ENCODE measurements around the gene MARVELD1. TPM values are rescaled to one million over a fixed set of nuclear protein-coding genes. Genes with fewer than 3 reads are reported as not detected.

Gene MARVELD1
- total and polyA plus RNA-seq, 12 donors = 2.8 to 11.9 (median 5.8) TPM

DNA sequence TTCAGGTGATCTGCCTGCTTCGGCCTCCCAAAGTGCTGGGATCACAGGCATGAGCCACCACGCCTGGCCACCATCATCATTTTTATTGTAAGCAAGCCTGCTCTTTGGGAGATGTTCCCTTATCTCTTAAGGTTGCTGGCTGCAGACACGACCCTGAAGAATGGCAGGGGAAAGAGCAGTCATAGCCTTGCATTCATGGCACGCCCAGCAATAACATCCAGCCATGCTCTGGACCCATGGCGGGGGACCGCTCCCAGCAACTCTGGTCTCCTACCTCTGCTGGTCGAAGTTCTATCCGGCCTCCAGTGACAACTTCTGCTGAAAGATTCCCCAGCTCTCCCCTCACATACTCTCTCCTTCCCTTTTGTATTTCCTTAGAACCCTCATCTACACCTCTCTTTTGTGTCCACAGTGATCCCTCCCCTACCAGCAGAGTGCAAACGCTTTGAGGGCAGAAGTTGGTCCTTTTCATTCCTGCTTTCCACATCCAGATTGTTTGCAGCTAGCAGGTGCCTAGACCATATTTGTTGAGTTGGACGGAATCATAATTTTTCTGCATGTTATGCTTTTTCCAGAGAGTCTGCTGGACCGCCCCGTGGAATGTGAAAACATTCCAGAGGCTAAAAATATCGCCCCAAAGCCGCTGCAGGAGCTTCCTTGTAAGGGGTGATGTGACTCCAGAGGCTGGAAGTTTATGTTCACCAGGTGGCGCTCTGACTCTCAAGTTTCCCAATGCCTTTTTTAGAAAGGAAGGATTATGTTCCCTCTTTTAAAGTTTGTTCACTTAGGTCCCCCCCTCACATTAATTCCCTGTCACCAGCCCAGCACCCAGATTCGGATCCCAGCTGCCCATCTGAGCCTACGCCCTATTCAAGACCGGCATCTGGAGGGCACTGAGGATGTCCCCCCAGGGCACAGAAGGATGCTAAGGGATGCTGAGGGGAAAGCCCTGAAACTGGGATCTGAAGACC lies 4.3 kb upstream of the MARVELD1 start:
- intact Hi-C loops (cut with DNase I) = loop anchor here in 6 of 10 donors (1.0 to 2.0 kb wide), 3 partner anchors 22 to 26 kb away; no protein-coding TSS in a partner anchor
- TF ChIP-seq, protein P1, sequence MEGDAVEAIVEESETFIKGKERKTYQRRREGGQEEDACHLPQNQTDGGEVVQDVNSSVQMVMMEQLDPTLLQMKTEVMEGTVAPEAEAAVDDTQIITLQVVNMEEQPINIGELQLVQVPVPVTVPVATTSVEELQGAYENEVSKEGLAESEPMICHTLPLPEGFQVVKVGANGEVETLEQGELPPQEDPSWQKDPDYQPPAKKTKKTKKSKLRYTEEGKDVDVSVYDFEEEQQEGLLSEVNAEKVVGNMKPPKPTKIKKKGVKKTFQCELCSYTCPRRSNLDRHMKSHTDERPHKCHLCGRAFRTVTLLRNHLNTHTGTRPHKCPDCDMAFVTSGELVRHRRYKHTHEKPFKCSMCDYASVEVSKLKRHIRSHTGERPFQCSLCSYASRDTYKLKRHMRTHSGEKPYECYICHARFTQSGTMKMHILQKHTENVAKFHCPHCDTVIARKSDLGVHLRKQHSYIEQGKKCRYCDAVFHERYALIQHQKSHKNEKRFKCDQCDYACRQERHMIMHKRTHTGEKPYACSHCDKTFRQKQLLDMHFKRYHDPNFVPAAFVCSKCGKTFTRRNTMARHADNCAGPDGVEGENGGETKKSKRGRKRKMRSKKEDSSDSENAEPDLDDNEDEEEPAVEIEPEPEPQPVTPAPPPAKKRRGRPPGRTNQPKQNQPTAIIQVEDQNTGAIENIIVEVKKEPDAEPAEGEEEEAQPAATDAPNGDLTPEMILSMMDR (IDR thresholded peaks at IDR 0.05) = peak; percentile 33 to 78 (median 71)
- Histone ChIP-seq H3K27me3 (no peaks in the 10 kb centered on the region), H3K4me1 (peaks cover 0 to 28% (median 18%) of the 10 kb centered on the region in 9 donors), H3K27ac (peak overlapping the region in 1 of 10 donors; percentile 7), H3K9me3 (no peaks in the 10 kb centered on the region), H3K36me3 (no peaks in the 10 kb centered on the region), H3K4me3 (no peak overlapping the region)
- peak; percentile 49 to 79 for DNase-seq
- 37 to 40% methylated on average over 18 of the region's 18 CpGs for WGBS, 2 donors
- ATAC-seq = peak in 6 of 8 donors; percentile 32 to 63 (median 49)

DNA sequence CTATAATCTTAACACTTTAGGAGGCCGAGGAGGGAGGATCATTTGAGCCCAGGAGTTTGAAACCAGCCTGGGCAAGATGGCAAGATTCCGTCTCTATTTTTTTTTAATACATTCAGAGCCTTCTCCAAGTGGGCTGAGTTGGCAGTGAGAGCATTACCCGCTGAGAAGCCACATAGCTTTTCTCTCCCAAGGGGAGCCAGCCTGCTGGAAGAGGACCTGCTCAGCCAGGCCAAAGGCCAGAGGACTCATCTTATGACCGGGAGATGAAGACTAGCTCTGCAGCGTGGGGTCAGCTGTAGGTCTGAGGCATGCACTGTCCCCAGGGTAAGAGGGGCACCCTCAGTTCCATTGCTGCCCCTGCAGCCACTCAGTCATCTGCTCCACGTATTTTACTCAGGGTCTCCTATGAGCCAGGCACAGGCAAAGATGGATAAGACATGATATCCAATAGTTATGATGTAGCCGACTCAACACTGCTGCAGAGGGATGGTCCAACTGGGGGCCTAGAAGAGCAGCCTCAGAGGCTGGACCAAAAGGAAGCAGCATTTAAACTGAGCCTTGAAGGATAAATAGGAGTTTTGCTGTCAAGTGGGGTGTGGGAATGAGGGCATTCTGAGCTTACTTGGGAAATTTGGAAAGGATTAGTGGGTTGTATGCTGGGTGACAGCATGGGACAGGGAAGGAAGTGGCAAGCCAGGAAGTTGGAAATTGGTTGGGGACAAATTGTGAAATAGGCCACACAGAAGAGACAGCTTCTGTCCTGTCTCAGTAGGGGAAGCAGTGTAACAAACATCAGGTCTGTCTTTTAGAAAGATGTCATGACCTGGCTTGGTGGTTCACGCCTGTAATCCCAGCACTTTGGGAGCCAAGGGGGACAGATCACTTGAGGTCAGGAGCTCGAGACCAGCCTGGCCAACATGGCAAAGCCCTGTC lies 1.6 kb upstream of the MARVELD1 start:
- DNase-seq (no peak), ATAC-seq (no peak)
- Histone ChIP-seq H3K36me3 (peaks cover 0 to 5% (median 0%) of the 10 kb centered on the region in 9 donors), H3K27ac (peak overlapping the region in 2 of 10 donors; percentile 21 to 44), H3K4me1 (peaks cover 0 to 52% (median 39%) of the 10 kb centered on the region in 9 donors), H3K27me3 (no peaks in the 10 kb centered on the region), H3K4me3 (no peak overlapping the region), H3K9me3 (no peaks in the 10 kb centered on the region)
- intact Hi-C loops (cut with DNase I) = loop anchor here in 1 of 10 donors (2.0 kb wide), 1 partner anchor 19 kb away; no protein-coding TSS in a partner anchor
- 83 to 85% methylated on average over 9 of the region's 9 CpGs for WGBS, 2 donors
- TF ChIP-seq, protein P1 (IDR thresholded peaks at IDR 0.05) = no peak

GRCh38 chr10:97713826-97714400 lies 383 bp downstream of the MARVELD1 start:
- TF ChIP-seq, protein P1 (IDR thresholded peaks at IDR 0.05) = peak in 4 of 9 donors; percentile 24 to 41 (median 34)
- Histone ChIP-seq H3K4me1 (peaks cover 5 to 70% (median 44%) of the 10 kb centered on the region in 9 donors), H3K36me3 (peaks cover 0 to 16% (median 0%) of the 10 kb centered on the region in 9 donors), H3K4me3 (peak overlapping the region; percentile 57 to 80 (median 70)), H3K27me3 (no peaks in the 10 kb centered on the region), H3K27ac (peak overlapping the region; percentile 87 to 98 (median 94)), H3K9me3 (no peaks in the 10 kb centered on the region)
- WGBS, 2 donors = 0 to 1% methylated on average over 52 to 59 of the region's 69 CpGs
- peak; percentile 70 to 76 for DNase-seq
- ATAC-seq = peak; percentile 63 to 86 (median 70)
- intact Hi-C loops (cut with DNase I) = loop anchor here in 2 of 10 donors (2.0 kb wide), 2 partner anchors 17 to 27 kb away; partner anchors contain the start of gene AVPI1 (in 1 of the 2)
